ENCODE data around the gene LGALS4. TPM values are rescaled to one million over a fixed set of nuclear protein-coding genes. Genes with fewer than 3 reads are reported as not detected.
"Not testable (repeated sequence)": the region's sequence is repeated elsewhere in the genome, so short reads cannot be mapped to it uniquely, and the experiment has no call there.

Gene LGALS4
- total RNA-seq, 2 experiments from 2014 or later = 3.8 to 4.0 TPM

DNA sequence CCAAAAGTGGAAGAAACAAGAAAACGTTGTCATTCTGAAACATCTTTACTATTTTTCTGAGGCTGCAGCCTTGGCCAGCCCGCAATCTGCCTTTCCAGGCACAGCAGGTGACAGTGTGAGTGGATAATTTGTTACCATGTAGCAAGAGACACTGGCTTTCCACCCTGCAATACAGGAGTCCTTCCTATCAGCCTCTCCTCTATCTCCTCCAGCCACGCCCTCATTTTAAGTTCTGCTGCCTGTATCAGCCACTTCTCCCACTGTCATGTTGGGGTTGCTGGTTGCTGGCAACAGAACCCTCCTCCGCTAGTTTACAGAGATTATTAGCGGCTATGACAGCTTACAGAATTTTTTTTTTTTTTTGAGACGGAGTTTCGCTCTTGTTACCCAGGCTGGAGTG lies 31.7 kb downstream of the LGALS4 start:
- no peaks in the 10 kb centered on the region for H3K36me3 Mint-ChIP-seq
- H3K9me3 Mint-ChIP-seq = no peaks in the 10 kb centered on the region
- DNase-seq (no peak), ATAC-seq (ENCODE audit: low read depth) (no peak)
- POLR2A ChIA-PET = no interaction called here
- peaks cover 4% of the 10 kb centered on the region for H3K4me1 Mint-ChIP-seq
- H3K4me3 Mint-ChIP-seq = no peak overlapping the region
- peaks cover 17% of the 10 kb centered on the region for H3K27me3 Mint-ChIP-seq
- H3K27ac Mint-ChIP-seq = no peak overlapping the region

DNA sequence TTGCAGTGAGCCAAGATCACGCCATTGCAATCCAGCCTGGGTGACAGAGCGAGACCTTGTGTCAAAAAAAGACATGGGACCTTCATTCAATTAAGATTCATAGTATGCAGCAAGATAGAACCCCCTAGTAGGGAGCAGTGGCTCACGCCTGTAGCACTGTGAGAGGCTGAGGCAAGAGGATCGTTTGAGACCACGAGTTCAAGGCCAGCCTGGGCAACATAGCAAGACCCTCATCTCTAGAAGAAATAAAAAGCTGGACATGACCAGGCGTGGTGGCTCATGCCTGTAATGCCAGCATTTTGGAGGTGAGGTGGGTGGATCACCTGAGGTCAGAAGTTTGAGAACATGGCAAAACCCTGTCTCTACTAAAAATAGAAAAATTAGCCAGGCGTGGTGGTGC lies 32.3 kb downstream of the LGALS4 start:
- Mint-ChIP-seq H3K4me3 (no peak overlapping the region), H3K27me3 (peaks cover 17% of the 10 kb centered on the region), H3K9me3 (no peaks in the 10 kb centered on the region), H3K36me3 (no peaks in the 10 kb centered on the region), H3K4me1 (peaks cover 4% of the 10 kb centered on the region), H3K27ac (no peak overlapping the region)
- DNase-seq (no peak), ATAC-seq (ENCODE audit: low read depth) (no peak)
- POLR2A ChIA-PET = no interaction called here

DNA sequence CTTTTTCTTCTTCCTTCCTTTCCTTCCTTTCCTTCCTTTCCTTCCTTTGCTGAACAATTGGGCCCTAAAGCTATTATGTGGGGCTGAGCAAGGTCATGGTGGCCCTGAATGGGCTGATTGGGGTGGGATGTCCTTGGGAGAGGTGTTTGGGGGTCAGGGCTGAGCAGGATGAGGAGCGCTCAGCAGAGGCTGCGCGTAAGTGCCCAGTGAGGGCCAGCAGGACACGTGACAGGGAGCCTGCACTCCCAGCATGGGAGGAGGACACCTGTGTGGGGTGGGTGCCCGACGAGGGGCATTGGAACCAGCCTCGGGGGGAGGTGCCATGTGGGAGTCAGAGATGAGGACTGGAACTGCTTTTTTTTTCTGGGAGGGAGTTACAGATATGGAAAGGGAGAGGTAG lies 34.0 kb downstream of the LGALS4 start:
- ATAC-seq (ENCODE audit: low read depth) = no peak
- Mint-ChIP-seq H3K9me3 (no peaks in the 10 kb centered on the region), H3K4me1 (no peaks in the 10 kb centered on the region), H3K27me3 (peaks cover 15% of the 10 kb centered on the region), H3K36me3 (no peaks in the 10 kb centered on the region), H3K4me3 (no peak overlapping the region), H3K27ac (no peak overlapping the region)
- DNase-seq = no peak
- POLR2A ChIA-PET = no interaction called here

GRCh38 chr19:38774181-38774950 lies 38.4 kb downstream of the LGALS4 start:
- Mint-ChIP-seq H3K9me3 (no peaks in the 10 kb centered on the region), H3K4me3 (no peak overlapping the region), H3K36me3 (no peaks in the 10 kb centered on the region), H3K27ac (no peak overlapping the region), H3K4me1 (peaks cover 3% of the 10 kb centered on the region), H3K27me3 (peaks cover 6% of the 10 kb centered on the region)
- POLR2A ChIA-PET = no interaction called here
- ATAC-seq (ENCODE audit: low read depth) (no peak), DNase-seq (no peak)

DNA sequence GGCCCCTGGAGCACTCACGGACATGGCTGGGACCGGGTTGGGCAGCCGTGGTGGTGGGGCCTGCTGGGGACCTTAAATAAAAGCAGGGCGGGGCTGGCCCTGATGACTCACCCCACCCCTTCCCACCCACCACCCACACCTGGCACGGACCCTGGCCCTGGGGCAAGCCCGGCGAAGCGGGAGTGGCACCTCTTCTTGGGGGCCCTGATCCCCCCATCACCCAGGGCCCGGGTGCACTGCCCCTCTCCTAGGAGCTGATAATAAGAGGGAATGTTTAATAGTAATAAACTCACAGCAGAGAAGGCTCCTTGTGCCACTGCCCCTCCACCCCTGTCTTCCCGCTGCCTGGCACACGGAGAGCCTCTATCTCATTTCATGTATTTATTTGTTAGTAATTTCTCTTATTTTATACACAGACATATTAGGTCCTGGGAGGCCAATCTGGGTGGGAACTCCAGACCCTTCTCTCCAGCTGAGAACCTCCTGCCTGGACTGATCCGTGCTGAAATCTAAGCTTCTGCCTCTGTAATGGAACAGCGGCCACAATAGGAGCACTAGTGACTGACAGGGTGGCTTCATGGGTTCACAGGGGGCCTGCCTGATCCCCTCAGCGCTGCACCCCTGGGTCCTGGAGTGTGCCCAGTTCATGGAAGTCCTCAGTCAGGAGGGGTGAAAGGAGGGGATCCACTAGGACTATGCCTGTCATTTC lies 39.1 kb downstream of the LGALS4 start, which contains the start of gene LGALS7:
LGALS7 (minus strand) TSS at position 49 of the 709 bp plus-strand sequence; CDS start at position 24, 25 bp downstream.
- ATAC-seq (ENCODE audit: low read depth) (no peak), DNase-seq (no peak)
- POLR2A ChIA-PET = no interaction called here
- peaks cover under 1% of the 10 kb centered on the region for H3K27me3 Mint-ChIP-seq
- H3K27ac Mint-ChIP-seq = no peak within 1 kb of the TSS
- peaks cover 6% of the 10 kb centered on the region for H3K4me1 Mint-ChIP-seq
- H3K36me3 Mint-ChIP-seq = no peaks in the 10 kb centered on the region
- no peak within 1 kb of the TSS for H3K4me3 Mint-ChIP-seq
- no peaks in the 10 kb centered on the region for H3K9me3 Mint-ChIP-seq

GRCh38 chr19:38771569-38771968 lies 41.2 kb downstream of the LGALS4 start:
- ATAC-seq (ENCODE audit: low read depth); H3K9me3 Mint-ChIP-seq; H3K4me1 Mint-ChIP-seq; H3K27me3 Mint-ChIP-seq; H3K27ac Mint-ChIP-seq; POLR2A ChIA-PET; H3K36me3 Mint-ChIP-seq; H3K4me3 Mint-ChIP-seq; DNase-seq: not testable (repeated sequence)

- H3K4me1 Mint-ChIP-seq, DNase-seq, H3K4me3 Mint-ChIP-seq, H3K27me3 Mint-ChIP-seq, H3K9me3 Mint-ChIP-seq, H3K27ac Mint-ChIP-seq, H3K36me3 Mint-ChIP-seq, POLR2A ChIA-PET: not testable (repeated sequence)
- ATAC-seq (ENCODE audit: low read depth) = peak; percentile 79
Observed at GRCh38 chr19:38770949-38771275, 41.8 kb downstream of the LGALS4 start.

DNA sequence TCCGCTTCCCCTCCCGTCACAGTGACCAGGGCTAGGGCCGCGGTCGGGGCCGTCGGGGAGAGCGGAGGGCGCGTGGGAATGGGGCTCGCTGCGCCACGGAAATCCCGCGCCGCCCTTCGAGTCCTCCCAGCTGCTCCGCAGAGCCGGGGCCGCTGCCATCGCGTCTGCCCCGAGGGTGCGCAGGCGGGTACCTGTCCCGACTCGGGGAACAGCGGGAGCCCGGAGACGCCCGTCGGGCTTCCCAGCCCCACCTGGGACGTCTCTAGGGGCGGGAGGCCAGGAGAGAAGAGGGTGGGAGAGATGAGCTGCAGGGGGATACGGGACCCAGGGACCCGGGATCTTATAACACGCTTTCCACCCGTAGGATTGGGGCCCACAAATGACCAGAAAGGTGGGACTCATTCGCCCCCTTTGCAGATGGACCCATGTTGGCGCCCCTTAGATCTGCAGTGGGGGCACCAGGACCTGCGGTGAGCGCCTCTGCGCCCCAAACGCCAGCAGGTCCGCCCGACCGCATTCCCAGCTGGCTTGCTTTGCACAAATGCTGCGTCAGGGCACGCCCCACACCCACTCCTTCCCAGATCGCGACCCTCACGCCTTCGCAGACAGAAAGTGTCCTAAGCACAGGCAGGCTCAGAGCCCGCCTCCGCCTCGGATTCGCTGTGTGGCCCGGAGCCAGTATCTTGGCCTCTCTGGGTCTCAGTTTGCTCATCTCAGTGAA lies 42.4 kb downstream of the LGALS4 start:
- H3K36me3 Mint-ChIP-seq, H3K27me3 Mint-ChIP-seq, H3K27ac Mint-ChIP-seq, DNase-seq, H3K9me3 Mint-ChIP-seq, H3K4me3 Mint-ChIP-seq, H3K4me1 Mint-ChIP-seq: not testable (repeated sequence)
- POLR2A ChIA-PET = interaction anchor here (1.0 to 1.4 kb wide), 5 partner anchors 61 to 99 kb away, joined by 3 to 12 read pairs (median 7); partner anchors contain the start of gene ECH1
- ATAC-seq (ENCODE audit: low read depth) = peak; percentile 15

DNA sequence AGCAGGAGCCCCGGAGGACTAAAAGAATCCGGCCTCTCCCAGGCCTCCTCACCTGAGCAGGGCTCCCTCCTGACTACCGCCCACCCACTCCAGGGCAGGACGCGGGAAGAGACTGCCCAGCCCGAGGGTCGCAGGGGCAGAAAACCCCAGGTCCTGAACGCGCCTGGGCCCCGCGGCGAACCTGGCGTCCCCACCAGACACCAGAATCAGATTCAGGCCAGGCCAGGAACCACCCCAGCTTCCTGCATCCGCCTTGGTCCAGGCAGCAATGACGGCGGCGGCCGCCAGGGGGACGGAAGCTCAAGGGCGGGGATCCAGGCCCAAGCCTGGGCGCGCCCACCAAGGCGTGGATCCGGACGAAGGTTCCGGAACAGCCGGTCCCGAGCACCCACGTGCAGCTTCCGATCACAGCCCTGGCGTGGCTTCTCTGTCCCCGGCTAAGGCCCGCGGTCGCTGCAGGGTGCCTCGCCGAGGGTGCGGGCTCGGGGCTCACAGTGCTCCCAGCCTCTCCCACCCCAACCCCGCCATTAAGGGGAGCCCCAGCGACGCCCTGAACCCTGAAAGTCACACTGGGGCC lies 43.0 kb downstream of the LGALS4 start:
- peaks cover 6% of the 10 kb centered on the region for H3K4me1 Mint-ChIP-seq
- no peaks in the 10 kb centered on the region for H3K36me3 Mint-ChIP-seq
- H3K27ac Mint-ChIP-seq = peak overlapping the region; percentile 70
- H3K9me3 Mint-ChIP-seq = no peaks in the 10 kb centered on the region
- peak overlapping the region; percentile 53 for H3K4me3 Mint-ChIP-seq
- H3K27me3 Mint-ChIP-seq = no peaks in the 10 kb centered on the region
- peak; percentile 92 for DNase-seq
- POLR2A ChIA-PET = interaction anchor here (0.7 to 1.4 kb wide), 10 partner anchors 17 to 161 kb away, joined by 3 to 12 read pairs (median 4); partner anchors contain the start of genes ECH1, EIF3K, MRPS12 and SARS2
- ATAC-seq (ENCODE audit: low read depth) = peak; percentile 84

- POLR2A ChIA-PET = no interaction called here
Observed at GRCh38 chr19:38766276-38767047, 46.3 kb downstream of the LGALS4 start.

GRCh38 chr19:38765214-38765613 lies 47.5 kb downstream of the LGALS4 start:
- DNase-seq = no peak
- no peak overlapping the region for H3K4me3 Mint-ChIP-seq
- H3K4me1 Mint-ChIP-seq = peaks cover 6% of the 10 kb centered on the region
- no peaks in the 10 kb centered on the region for H3K36me3 Mint-ChIP-seq
- no peaks in the 10 kb centered on the region for H3K9me3 Mint-ChIP-seq
- POLR2A ChIA-PET = interaction anchor here (0.9 kb wide), 1 partner anchor 22 kb away, joined by 3 read pairs; no protein-coding TSS in a partner anchor
- H3K27ac Mint-ChIP-seq = no peak overlapping the region
- H3K27me3 Mint-ChIP-seq = peaks cover 2% of the 10 kb centered on the region
- ATAC-seq (ENCODE audit: low read depth) = no peak

More at GRCh38 chr19:38766276-38767047, 46.3 kb downstream of the LGALS4 start:
- DNase-seq (no peak), ATAC-seq (ENCODE audit: low read depth) (no peak)
- H3K27me3 Mint-ChIP-seq = peaks cover under 1% of the 10 kb centered on the region
- H3K27ac Mint-ChIP-seq = no peak overlapping the region
- H3K4me1 Mint-ChIP-seq = peaks cover 6% of the 10 kb centered on the region
- no peaks in the 10 kb centered on the region for H3K36me3 Mint-ChIP-seq
- no peaks in the 10 kb centered on the region for H3K9me3 Mint-ChIP-seq
- no peak overlapping the region for H3K4me3 Mint-ChIP-seq

DNA sequence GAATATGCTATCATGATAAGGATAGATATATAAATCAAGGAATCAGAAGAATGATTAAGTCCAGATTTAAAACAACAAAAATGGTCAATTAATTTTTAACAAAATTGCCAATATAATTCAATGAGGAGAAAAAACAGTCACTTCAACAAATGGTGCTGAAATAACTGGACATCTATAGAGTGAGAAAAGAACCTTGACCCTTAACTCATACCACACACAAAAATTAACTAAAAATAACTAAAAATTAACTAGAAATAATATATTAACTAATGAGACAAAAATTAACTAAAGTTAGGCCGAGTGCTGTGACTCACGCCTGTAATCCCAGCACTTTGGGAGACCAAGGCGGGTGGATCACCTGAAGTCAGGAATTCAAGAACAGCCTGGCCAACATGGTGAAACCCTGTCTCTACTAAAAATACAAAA lies 48.9 kb downstream of the LGALS4 start:
- Mint-ChIP-seq H3K36me3 (no peaks in the 10 kb centered on the region), H3K27ac (no peak overlapping the region), H3K27me3 (peaks cover 2% of the 10 kb centered on the region), H3K9me3 (no peaks in the 10 kb centered on the region), H3K4me1 (no peaks in the 10 kb centered on the region), H3K4me3 (no peak overlapping the region)
- ATAC-seq (ENCODE audit: low read depth) (no peak), DNase-seq (no peak)
- POLR2A ChIA-PET = no interaction called here
